Adrenal gland (tissue), 12 donors: ENCODE results near the gene CPT1C. TPM values are rescaled to one million over a fixed set of nuclear protein-coding genes. Genes with fewer than 3 reads are reported as not detected.
A peak's percentile ranks its signal among the peaks of the same experiment; 100 is the strongest.

Experiments
- DNase-seq, 7 donors: peaks; one replicate each; pipeline ENCODE4 v3.0.0-alpha.2; 2019 to 2020
- H3K27ac ChIP-seq, 5 donors: fragments of 200-600 bp; sonication (generic) in 4 of 5; 1 replicate in 3 of 5; 2 replicates in 2 of 5; pipeline versions ENCODE4 v1.5.1 to v1.8.0; 2016 to 2020; ENCODE audit warnings: mild to moderate bottlenecking in 1 of 5
- H3K27me3 ChIP-seq: fragments of 200-600 bp; 2 replicates; pipeline ENCODE4 v1.8.0; 2021
- H3K36me3 ChIP-seq, 2 donors: fragments of 200-600 bp; replicated peaks in 1 of 2; 1 replicate in 1 of 2; 2 replicates in 1 of 2; pipeline versions ENCODE4 v1.5.1 to v1.8.0; 2018 to 2022
- H3K4me1 ChIP-seq, 2 donors: fragments of 200-600 bp; replicated peaks in 1 of 2; 1 replicate in 1 of 2; 2 replicates in 1 of 2; pipeline versions ENCODE4 v1.5.1 to v1.8.0; 2018 to 2021
- H3K4me3 ChIP-seq, 4 donors: fragments of 200-600 bp; sonication (generic) in 3 of 4; one replicate each; pipeline ENCODE4 v1.5.1; 2016 to 2018
- H3K9me3 ChIP-seq, 3 donors: fragments of 200-600 bp; sonication (generic) in 1 of 3; replicated peaks in 1 of 3; 1 replicate in 2 of 3; 2 replicates in 1 of 3; pipeline versions ENCODE4 v1.5.1 to v1.8.0; 2016 to 2021
- POLR2A ChIP-seq, 2 donors: fragments of 450-650 bp; IDR thresholded peaks; one replicate each; pipeline ENCODE4 v1.6.1; 2017; ENCODE audit warnings: antibody characterized with exemption in 2 of 2, mild to moderate bottlenecking in 2 of 2, moderate library complexity in 1 of 2
- WGBS, 4 donors: extraction: QIAGEN DNeasy Blood & Tissue Kit in 2 of 4; methylation state at CpG; one replicate each; pipeline versions ENCODE4 v1.1.5 to v1.1.7; 2013 to 2017; 5-methylcytosine and 5-hydroxymethylcytosine counted together
- intact Hi-C, 2 donors: fragments of 100-400 bp; cut with DNase I; formaldehyde crosslinking; loops; one replicate each; pipeline versions ENCODE4 v1.14.1 to v1.15.0; 2022 to 2023
- polyA plus RNA-seq, 3 donors: library from polyadenylated mRNA; stranded (reverse); fragments of 200-250 nt in 2 of 3; fragments of 350-450 nt in 1 of 3; fragmentation: Illumina TruSeq in 1 of 3; extraction: RNeasy Lipid Tissue Mini Kit (QIAGEN cat#74804) in 1 of 3; gene quantifications; one replicate each; pipeline ENCODE4 v1.2.3, GENCODE V29; 2013 to 2014
- total RNA-seq, 9 donors: library from RNA; depleted of rRNA in 4 of 9; stranded (reverse); fragments of >200 nt in 4 of 9; fragments of 120-200 nt in 1 of 9; fragmentation: NEBNext Ultra II Directional in 1 of 9; extraction: Animal tissue kit (Norgen Biotek cat#: 25700) in 1 of 9; gene quantifications; one replicate each; pipeline versions ENCODE4 v1.1.0 to v1.2.4, GENCODE V29; 2013 to 2023
- TF ChIP-seq, protein P1 (sequence below), 6 experiments: fragments of 450-650 bp in 4 of 6; fragments of 200-600 bp in 2 of 6; sonication (generic) in 1 of 6; IDR thresholded peaks; 1 replicate in 5 of 6; 2 replicates in 1 of 6; pipeline versions ENCODE4 v1.5.1 to v1.8.0; 2016 to 2021; ENCODE audit warnings: antibody characterized with exemption in 6 of 6, mild to moderate bottlenecking in 2 of 6, moderate library complexity in 1 of 6
- donor health status: healthy with polysubstance abuse.
- donor health status: Bipolar disorder and iron deficiency.
- donor health status: DM: yes; HTN: yes; CAD: no.
- donor health status: DM: no; HTN: no; CAD: no.
- donor health status: DM: no; HTN: no; CAD: no.
- donor health status: DM: yes; HTN: yes; CAD: no.

CPT1C gene
- total and polyA plus RNA-seq, 12 donors = 2.4 to 55.7 (median 5.9) TPM; not detected in 1

DNA sequence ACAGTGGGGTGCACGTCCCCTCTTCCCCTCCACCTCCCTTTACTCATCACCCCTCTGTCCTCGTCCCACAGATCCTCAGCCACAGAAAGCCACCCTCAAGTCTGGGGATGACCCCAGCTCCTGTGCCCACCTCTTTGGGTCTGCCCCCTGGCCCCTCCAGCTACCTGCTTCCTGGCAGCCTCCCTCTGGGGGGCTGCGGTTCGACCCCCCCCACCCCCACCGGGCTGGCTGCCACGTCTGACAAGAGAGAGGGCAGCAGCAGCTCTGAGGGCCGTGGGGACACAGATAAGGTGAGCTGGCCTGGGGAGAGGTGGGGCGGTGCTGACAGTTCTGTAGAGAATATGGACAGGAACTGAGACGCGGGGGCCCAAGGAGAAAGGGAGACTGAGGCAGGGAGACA lies 36.3 kb upstream of the CPT1C start:
- no peaks in the 10 kb centered on the region for H3K27me3 ChIP-seq

DNA sequence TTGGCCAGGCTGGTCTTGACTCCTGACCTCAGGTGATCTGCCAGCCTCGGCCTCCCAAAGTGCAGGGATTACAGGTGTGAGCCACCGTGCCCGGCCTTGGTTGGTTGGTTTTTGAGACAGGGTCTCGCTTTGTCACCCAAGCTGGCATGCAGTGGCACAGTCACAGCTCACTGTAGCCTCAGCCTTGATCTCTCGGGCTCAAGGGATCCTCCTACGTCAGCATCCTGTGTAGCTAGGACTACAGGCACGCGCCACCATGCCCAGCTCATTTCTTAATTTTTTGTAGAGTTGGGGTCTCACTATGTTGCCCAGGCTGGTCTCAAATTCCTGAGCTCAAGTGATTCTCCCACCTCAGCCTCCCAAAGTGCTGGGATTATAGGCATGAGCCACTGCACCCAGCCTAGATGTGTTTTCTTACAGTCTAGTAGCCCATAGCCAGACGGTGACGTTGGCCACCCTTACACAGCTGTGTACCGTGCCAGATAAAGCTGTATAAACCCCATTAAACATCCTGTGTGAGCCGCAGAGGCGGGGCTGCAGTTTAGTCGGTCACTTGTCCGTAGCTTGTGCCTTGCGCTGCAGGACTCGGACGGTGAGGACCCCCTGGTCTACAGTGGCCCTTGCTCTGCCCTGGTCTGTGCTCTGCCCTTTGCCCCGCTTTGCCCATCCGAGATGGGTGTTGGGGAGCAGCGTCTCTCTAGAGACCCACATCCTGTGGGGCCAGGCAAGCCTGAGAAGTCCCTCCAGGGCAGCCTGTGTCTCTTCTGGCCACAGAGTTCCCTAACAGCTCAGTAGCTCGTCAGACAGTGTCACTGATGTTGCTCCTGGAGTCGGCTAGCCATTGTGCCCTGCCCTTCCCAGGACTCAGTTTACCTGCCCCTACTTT lies 35.1 kb upstream of the CPT1C start:
- intact Hi-C loops = no loop called here
- no peaks in the 10 kb centered on the region for H3K27me3 ChIP-seq
- no peak overlapping the region for H3K27ac ChIP-seq
- no peak overlapping the region for H3K4me3 ChIP-seq
- 86 to 93% (median 89%) methylated on average over 18 to 23 of the region's 23 CpGs for WGBS, 4 donors
- TF ChIP-seq, protein P1, sequence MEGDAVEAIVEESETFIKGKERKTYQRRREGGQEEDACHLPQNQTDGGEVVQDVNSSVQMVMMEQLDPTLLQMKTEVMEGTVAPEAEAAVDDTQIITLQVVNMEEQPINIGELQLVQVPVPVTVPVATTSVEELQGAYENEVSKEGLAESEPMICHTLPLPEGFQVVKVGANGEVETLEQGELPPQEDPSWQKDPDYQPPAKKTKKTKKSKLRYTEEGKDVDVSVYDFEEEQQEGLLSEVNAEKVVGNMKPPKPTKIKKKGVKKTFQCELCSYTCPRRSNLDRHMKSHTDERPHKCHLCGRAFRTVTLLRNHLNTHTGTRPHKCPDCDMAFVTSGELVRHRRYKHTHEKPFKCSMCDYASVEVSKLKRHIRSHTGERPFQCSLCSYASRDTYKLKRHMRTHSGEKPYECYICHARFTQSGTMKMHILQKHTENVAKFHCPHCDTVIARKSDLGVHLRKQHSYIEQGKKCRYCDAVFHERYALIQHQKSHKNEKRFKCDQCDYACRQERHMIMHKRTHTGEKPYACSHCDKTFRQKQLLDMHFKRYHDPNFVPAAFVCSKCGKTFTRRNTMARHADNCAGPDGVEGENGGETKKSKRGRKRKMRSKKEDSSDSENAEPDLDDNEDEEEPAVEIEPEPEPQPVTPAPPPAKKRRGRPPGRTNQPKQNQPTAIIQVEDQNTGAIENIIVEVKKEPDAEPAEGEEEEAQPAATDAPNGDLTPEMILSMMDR (IDR thresholded peaks at IDR 0.05) = no peak
- TF ChIP-seq POLR2A (IDR thresholded peaks at IDR 0.05) = no peak
- H3K4me1 ChIP-seq = no peaks in the 10 kb centered on the region
- DNase-seq = no peak
- H3K36me3 ChIP-seq = peaks cover 0 to 85% of the 10 kb centered on the region in 2 donors
- no peaks in the 10 kb centered on the region for H3K9me3 ChIP-seq

More for the DNA sequence above, 36.3 kb upstream of the CPT1C start:
- intact Hi-C loops = no loop called here
- peaks cover 0 to 81% of the 10 kb centered on the region in 2 donors for H3K36me3 ChIP-seq
- H3K4me3 ChIP-seq = no peak overlapping the region
- H3K27ac ChIP-seq = no peak overlapping the region
- H3K9me3 ChIP-seq = no peaks in the 10 kb centered on the region
- TF ChIP-seq, protein P1 (IDR thresholded peaks at IDR 0.05) = no peak
- no peak for TF ChIP-seq POLR2A (IDR thresholded peaks at IDR 0.05)
- 80 to 88% (median 87%) methylated on average over 10 of the region's 10 CpGs for WGBS, 4 donors
- no peak for DNase-seq
- H3K4me1 ChIP-seq = peaks cover 0 to 5% of the 10 kb centered on the region in 2 donors

DNA sequence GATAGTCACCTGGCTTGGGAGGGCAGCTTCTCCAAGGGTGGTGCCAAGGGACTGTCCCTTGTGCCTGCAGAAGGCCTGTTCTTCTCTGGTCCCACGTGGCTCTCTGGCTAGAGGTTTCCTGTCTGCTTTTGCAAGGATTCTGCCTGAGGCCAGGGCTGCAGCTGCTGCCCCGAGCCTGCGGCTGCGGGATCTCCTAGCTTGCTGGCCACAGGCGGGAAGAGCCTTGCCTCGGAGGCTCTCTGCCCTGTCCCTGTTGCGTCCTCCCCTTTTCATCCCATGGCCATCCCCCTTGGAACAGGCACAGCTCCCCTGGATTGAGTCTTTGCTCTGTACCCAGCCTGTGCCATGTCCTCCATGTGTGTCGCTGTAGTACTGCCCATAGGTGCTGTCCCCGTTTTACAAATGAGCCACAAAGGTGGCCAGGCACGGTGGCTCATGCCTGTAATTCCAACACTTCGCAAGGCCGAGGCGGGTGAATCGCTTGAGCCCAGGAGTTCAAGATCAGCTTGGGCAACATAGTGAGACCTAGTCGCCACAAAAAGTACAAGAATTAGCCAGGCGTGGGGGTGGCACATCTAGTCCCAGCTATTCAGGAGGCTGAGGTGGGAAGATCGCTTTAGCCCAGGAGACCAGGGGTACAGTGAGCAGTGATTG lies 34.3 kb upstream of the CPT1C start:
- TF ChIP-seq POLR2A (IDR thresholded peaks at IDR 0.05) = no peak
- TF ChIP-seq, protein P1 (IDR thresholded peaks at IDR 0.05) = no peak
- H3K27me3 ChIP-seq = no peaks in the 10 kb centered on the region
- H3K9me3 ChIP-seq = no peaks in the 10 kb centered on the region
- H3K36me3 ChIP-seq = peaks cover 0 to 87% of the 10 kb centered on the region in 2 donors
- WGBS, 4 donors = 90 to 92% (median 91%) methylated on average over 11 to 17 of the region's 17 CpGs
- no peaks in the 10 kb centered on the region for H3K4me1 ChIP-seq
- DNase-seq = no peak
- intact Hi-C loops = no loop called here
- H3K4me3 ChIP-seq = no peak overlapping the region
- no peak overlapping the region for H3K27ac ChIP-seq

DNA sequence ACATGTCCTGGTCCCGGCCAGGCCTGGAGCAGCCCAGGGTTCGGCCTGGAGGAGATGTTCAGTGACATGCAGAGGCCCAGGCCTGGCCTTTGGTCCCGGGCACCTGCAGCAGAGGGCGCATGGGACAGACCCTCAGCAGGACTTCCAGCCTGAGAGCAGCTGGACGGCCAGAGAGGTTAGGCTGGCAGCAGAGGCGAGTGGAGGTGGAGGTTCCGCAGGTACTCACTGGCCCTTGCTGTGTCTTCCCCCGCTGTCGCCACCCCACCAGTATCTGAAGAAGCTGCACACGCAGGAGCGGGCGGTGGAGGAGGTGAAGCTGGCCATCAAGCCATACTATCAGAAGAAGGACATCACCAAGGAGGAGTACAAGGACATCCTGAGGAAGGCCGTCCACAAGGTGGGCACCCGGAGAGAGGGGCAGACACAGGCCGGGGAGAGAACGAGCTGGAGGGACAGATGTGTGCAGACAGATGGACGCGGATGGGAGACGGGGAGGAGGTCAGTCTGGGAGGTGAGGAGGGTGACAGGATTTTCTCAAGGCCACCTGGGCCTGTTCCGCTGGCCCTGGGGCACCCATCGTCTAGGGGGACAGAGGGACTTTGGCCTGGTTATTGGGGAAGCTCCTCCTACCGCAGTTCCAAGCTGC lies 33.3 kb upstream of the CPT1C start:
- 72 to 89% (median 77%) methylated on average over 15 to 22 of the region's 22 CpGs for whole genome bisulfite sequencing, 4 donors
- Histone ChIP-seq H3K4me1 (no peaks in the 10 kb centered on the region), H3K9me3 (no peaks in the 10 kb centered on the region), H3K4me3 (no peak overlapping the region), H3K27me3 (no peaks in the 10 kb centered on the region), H3K36me3 (peaks cover 0 to 92% of the 10 kb centered on the region in 2 donors), H3K27ac (no peak overlapping the region)
- intact Hi-C loops = no loop called here
- no peak for TF ChIP-seq POLR2A (IDR thresholded peaks at IDR 0.05)
- TF ChIP-seq, protein P1 (IDR thresholded peaks at IDR 0.05) = no peak
- peak in 1 of 7 donors; percentile 8 for DNase-seq
